Posterior cingulate gyrus (tissue), 11 donors: ENCODE measurements around the gene TDRD7.

ENCODE experiments used
- DNase-seq, 10 donors: peaks; one replicate each; pipeline versions ENCODE4 v3.0.0 to v3.0.0-alpha.2; 2020 to 2021; ENCODE audit warnings: mixed read lengths in 3 of 10
- intact Hi-C: fragments of 100-400 bp; cut with DNase I; formaldehyde crosslinking; loops from one replicate; pipeline ENCODE4 v1.15.1; 2023

The TDRD7 gene

DNA sequence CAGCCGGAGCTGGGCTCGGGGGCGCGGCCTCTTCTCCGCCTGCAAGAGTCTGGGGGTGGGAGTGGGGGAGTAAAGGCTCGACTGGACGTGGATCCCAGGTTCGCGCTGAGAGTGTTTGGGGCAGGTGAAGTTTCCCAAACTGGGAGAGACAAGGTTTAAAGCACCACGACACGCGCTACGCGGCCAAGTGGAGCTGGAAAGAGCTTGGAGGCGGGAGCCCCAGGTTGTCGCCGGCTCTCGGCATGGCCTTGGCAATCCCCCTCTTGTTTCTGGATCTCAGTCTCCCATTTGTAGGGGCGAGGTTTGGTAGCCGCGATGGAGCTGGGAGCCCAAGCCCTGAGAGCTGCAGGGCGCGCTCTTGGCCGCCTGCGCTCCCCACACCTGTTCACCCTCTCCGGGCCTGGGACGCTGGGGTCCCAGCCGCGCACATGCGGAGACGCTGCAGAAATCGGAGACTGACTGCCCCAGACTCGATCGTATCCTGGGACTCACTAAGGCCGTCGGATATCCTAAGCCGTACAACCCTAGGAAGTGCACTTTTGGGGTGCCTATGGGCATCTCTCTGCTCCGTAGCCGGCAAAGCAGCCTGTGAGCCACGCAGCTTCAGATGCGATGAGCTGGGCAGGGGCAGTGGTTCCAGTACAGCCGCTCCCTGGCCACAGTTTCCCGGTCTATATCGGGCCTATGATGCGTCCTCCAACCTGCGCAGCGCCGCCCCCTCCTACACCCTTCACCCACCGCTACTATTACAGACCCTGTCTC, 90.5 kb downstream of the TDRD7 start:
- peak in 3 of 10 donors; percentile 14 to 83 (median 77) for DNase-seq
- intact Hi-C loops = loop anchor here (2.0 to 5.0 kb wide), 2 partner anchors 34 to 60 kb away; no protein-coding TSS in a partner anchor

GRCh38 chr9:97502984-97503861, 91.3 kb downstream of the TDRD7 start:
- DNase-seq = peak in 1 of 10 donors; percentile 80
- intact Hi-C loops = loop anchor here (2.0 to 5.0 kb wide), 2 partner anchors 34 to 59 kb away; no protein-coding TSS in a partner anchor

GRCh38 chr9:97503862-97504210, 91.9 kb downstream of the TDRD7 start:
- intact Hi-C loops = loop anchor here (2.0 to 5.0 kb wide), 2 partner anchors 35 to 58 kb away; no protein-coding TSS in a partner anchor

DNA sequence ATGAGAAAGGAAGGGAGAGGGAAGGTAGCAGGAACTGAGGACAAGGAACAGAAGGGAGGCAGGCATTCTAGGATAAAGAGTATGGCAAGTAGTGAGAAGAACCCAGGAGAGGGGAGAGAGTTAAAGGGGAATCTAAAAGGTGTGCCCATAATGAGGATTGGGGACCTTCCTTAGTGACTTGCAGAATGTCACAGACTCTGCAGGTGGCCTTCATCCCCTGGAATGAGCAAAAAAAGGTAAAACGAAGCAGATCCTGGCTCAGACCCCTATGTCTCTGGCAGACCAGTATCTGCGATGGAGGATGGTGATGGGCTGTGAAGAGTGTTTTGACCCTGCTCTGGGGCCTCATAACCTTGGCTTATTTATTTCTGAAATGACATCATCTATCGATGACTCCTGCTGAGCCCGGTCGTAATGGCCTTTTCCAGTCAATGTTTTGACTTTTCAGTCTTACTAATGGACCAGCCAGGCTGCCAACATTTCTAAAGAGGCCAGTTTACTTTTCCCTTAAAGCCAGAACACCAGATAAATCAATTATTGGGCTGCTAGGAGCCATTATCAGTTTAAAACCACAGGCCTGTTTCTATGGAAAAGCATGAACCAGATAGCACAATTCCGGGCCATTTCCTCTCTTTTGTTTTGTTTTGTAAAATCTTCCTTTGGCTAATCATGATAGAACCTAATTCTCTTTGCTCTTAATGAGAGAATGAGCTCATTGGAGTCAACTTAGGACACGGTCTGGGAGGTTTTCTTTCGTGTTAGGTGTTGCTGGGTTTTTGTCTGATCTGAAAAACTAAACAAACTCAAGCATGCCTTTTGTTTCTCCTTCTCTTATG, 92.7 kb downstream of the TDRD7 start:
- DNase-seq = no peak
- intact Hi-C loops = loop anchor here (5.0 kb wide), 1 partner anchor 58 kb away; no protein-coding TSS in a partner anchor

More at GRCh38 chr9:97503862-97504210, 91.9 kb downstream of the TDRD7 start:
- DNase-seq = no peak

DNA sequence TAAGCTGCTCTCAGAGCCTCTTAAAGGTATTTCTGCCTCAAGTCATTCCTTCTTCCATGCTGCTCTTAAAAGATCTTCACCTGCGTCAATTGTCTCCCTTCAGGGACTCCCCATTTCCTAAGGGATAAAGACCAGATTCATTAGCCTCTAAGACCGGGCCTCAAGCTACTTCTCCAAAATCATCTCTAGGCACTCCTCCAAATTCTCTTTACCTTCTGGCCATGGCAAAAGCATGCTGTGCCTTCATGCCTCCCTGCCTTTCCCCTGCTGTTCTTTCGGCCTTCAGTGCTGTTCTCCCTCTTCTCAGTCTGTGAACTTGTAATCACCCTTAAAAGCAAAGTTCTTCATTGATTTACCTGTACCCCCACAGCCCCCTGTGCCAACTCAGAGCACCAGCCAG, 93.9 kb downstream of the TDRD7 start:
- no peak for DNase-seq
- intact Hi-C loops = no loop called here

DNA sequence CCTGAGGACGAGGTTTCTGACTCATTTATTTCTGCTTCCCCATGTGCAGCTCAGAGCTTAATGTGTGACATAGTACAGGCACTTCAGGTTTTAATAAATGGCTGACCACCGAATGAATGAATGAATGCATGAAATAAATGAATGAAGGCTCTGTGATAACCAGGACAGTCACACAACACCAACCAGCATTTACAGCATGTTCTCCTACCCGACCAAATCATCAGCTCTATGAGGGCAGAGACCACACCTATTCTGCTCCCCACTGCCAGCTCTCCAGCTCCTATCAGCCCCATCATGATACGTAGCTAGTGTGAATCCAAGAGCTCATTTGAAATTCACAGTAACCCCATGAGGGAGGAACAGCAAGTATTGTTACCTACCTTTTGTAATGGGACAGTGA, 94.4 kb downstream of the TDRD7 start:
- no peak for DNase-seq

GRCh38 chr9:97506787-97507186, 94.9 kb downstream of the TDRD7 start:
- intact Hi-C loops = no loop called here
- no peak for DNase-seq

More for the DNA sequence above, 94.4 kb downstream of the TDRD7 start:
- intact Hi-C loops = no loop called here

GRCh38 chr9:97507428-97507984, 95.6 kb downstream of the TDRD7 start:
- DNase-seq = no peak
- intact Hi-C loops = no loop called here

- DNase-seq = no peak
These were observed 97.0 kb downstream of the TDRD7 start for GRCh38 chr9:97508852-97509251.

DNA sequence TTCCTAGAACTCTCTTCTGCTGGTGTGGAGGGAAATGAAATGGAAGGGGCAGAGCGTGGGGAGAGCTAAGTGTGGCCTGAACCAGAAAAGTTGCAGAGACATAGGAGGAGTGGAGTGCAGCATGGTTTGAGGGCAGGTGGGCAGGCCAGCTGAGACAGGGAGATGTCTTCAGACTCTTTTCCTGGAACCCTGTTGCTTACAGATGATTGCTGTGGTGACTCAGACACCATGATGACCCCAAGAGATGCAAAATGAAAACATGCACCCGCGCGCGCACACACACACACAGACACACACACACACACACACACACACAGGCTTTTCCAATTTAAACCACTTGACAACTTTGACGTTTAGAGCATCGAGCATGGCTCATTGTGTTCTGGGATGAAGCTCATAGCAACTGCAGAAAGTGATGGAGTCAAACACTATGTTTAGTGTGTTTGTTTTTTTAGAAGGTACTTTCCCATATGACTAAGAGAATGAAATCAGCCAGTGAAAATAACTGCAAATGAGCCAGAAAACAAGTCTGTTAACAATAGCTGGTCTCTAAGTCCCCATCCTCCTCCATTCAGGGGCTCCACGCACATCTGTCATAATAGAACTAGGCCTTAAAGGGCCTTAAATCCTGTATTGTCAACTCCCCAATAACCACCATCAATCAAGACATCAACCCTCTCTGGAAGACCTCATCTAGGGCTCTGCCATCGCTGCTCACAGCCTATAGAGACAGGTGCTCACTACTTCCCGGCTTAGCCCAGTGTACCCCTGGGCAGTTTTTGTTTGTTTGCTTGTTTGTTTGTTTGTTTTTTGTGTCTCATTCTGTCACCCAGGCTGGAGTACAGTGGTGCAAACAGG, 99.1 kb downstream of the TDRD7 start:
- peak in 1 of 10 donors; percentile 81 for DNase-seq
- intact Hi-C loops = no loop called here

More at GRCh38 chr9:97508852-97509251, 97.0 kb downstream of the TDRD7 start:
- intact Hi-C loops = no loop called here

DNA sequence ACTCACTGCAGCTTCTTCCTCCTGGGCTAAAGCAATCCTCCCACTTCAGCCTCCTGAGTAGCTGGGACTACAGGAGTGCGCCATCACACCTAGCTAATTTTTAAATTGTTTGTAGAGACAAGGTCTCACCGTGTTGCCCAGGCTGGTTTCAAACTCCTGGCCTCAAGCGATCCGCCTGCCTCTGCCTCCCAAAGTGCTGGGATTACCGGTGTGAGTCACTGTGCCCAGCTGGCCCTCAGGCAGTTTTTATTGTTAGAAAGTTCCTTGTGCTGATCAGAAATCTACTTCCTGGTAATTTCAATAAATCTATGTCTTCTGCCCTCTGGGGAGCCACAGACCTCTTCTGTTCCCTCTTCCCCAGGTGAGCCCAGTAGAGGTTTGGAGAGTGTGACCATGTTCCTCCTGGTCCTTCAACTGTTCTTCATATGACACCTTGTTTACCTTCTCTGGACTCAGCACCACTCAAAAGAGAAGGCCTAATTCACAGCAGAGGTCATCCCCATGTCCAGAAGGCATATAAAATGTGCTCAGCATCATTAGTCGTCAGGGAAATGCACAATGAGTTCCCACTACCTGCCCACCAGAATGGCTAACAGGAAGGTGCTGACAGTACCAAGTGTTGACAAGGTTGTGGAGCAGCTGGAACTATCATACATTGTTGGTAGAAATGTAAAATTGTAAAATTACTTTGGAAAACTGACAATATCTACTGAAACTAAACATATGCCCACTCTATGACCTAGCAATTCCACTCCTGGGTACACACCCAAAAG, 99.9 kb downstream of the TDRD7 start:
- intact Hi-C loops = no loop called here
- peak in 1 of 10 donors; percentile 52 for DNase-seq

GRCh38 chr9:97512966-97513560, 101.2 kb downstream of the TDRD7 start:
- no peak for DNase-seq
- intact Hi-C loops = no loop called here

GRCh38 chr9:97514531-97514930, 102.6 kb downstream of the TDRD7 start:
- intact Hi-C loops = no loop called here

GRCh38 chr9:97515662-97516061, 103.8 kb downstream of the TDRD7 start:
- DNase-seq = no peak
- intact Hi-C loops = no loop called here

More at GRCh38 chr9:97514531-97514930, 102.6 kb downstream of the TDRD7 start:
- DNase-seq = peak in 1 of 10 donors; percentile 66

- intact Hi-C loops = no loop called here
These were observed 104.2 kb downstream of the TDRD7 start for GRCh38 chr9:97516111-97516510.

GRCh38 chr9:97517331-97518089, 105.6 kb downstream of the TDRD7 start:
- intact Hi-C loops = no loop called here
- no peak for DNase-seq

More at GRCh38 chr9:97516111-97516510, 104.2 kb downstream of the TDRD7 start:
- DNase-seq = no peak
